Progenitor cell of endocrine pancreas (in vitro differentiated cells): ENCODE measurements around the gene TMSB4X. TPM values are rescaled to one million over a fixed set of nuclear protein-coding genes. Genes with fewer than 3 reads are reported as not detected.

Experiments used
- DNase-seq: peaks from one replicate; pipeline ENCODE4 v3.0.0; 2021; ENCODE audit warnings: low spot score; ENCODE audit not compliant: unreplicated experiment
- H3K27ac Mint-ChIP-seq: 2 replicates; pipeline ENCODE4 v1.8.0; 2021; ENCODE audit warnings: mild to moderate bottlenecking, moderate library complexity, mixed read lengths
- H3K27me3 Mint-ChIP-seq: 2 replicates; pipeline ENCODE4 v1.8.0; 2021; ENCODE audit warnings: mixed read lengths
- H3K36me3 Mint-ChIP-seq: 2 replicates; pipeline ENCODE4 v1.8.0; 2022; ENCODE audit warnings: mixed read lengths; ENCODE audit not compliant: insufficient read depth
- H3K4me1 Mint-ChIP-seq: 2 replicates; pipeline ENCODE4 v1.8.0; 2021; ENCODE audit warnings: low read depth, mixed read lengths
- H3K4me3 Mint-ChIP-seq: 2 replicates; pipeline ENCODE4 v1.8.0; 2021; ENCODE audit warnings: low read depth, mild to moderate bottlenecking, moderate library complexity, mixed read lengths
- H3K9me3 Mint-ChIP-seq: 2 replicates; pipeline ENCODE4 v1.8.0; 2021; ENCODE audit warnings: low read depth, mixed read lengths
- total RNA-seq: library from RNA; stranded (reverse); gene quantifications from 2 replicates; pipeline ENCODE4 v1.2.1, GENCODE V29; 2021
- TF ChIP-seq, protein P1 (sequence below): fragments of 200-600 bp; sonication (generic); IDR thresholded peaks from one replicate; pipeline ENCODE4 v1.5.0; 2021; ENCODE audit warnings: antibody characterized with exemption, mild to moderate bottlenecking; ENCODE audit not compliant: unreplicated experiment

Gene TMSB4X
- total RNA-seq, 1 donor from 2014 or later: 1,699 TPM

DNA sequence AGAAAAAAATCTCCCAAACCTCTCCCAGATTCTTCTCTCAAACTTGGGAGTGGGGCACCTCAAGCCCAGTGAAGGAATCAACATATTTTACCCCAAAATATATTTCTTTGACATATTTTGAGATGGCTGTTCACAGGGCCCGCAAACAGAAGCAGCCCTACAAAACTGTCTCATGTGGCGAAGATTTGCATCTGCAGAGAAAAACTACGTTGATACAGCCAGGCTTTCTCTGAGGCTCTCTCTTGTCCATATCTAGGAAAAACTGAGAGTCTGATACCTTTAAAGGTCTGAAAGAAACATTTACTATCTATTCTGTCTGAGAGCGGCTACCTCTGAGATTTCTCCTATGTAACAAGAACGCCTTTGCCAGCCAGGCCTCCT lies 23.3 kb upstream of the TMSB4X start:
- no peak for DNase-seq
- peaks cover 26% of the 10 kb centered on the region for H3K4me1 Mint-ChIP-seq

DNA sequence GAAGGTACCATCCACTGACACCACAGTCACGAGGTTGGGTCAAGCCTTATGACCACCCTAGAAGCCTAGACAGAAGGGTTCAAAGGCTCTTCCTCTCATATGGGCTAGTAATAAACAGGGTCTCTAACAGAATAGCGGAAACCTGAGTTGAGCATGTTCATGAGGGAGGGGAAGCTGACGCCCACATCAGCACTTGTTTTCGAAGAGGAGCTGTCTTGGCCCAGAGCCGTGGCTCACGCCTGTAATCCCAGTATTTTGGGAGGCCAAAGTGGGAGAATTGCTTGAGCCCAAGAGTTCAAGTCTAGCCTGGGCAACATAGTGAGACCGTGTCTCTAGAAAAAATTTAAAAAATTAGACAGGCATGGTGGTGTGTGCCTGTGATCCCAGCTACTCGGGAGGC lies 21.5 kb upstream of the TMSB4X start:
- H3K27me3 Mint-ChIP-seq: no peaks in the 10 kb centered on the region
- no peak overlapping the region for H3K4me3 Mint-ChIP-seq
- H3K27ac Mint-ChIP-seq: no peak overlapping the region
- H3K4me1 Mint-ChIP-seq: peaks cover 14% of the 10 kb centered on the region
- peaks cover 11% of the 10 kb centered on the region for H3K9me3 Mint-ChIP-seq
- TF ChIP-seq, protein P1, sequence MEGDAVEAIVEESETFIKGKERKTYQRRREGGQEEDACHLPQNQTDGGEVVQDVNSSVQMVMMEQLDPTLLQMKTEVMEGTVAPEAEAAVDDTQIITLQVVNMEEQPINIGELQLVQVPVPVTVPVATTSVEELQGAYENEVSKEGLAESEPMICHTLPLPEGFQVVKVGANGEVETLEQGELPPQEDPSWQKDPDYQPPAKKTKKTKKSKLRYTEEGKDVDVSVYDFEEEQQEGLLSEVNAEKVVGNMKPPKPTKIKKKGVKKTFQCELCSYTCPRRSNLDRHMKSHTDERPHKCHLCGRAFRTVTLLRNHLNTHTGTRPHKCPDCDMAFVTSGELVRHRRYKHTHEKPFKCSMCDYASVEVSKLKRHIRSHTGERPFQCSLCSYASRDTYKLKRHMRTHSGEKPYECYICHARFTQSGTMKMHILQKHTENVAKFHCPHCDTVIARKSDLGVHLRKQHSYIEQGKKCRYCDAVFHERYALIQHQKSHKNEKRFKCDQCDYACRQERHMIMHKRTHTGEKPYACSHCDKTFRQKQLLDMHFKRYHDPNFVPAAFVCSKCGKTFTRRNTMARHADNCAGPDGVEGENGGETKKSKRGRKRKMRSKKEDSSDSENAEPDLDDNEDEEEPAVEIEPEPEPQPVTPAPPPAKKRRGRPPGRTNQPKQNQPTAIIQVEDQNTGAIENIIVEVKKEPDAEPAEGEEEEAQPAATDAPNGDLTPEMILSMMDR: no peak
- no peaks in the 10 kb centered on the region for H3K36me3 Mint-ChIP-seq
- DNase-seq: no peak

More for the DNA sequence above, 23.3 kb upstream of the TMSB4X start:
- H3K36me3 Mint-ChIP-seq: no peaks in the 10 kb centered on the region
- no peak overlapping the region for H3K4me3 Mint-ChIP-seq
- H3K27ac Mint-ChIP-seq: no peak overlapping the region
- peaks cover 7% of the 10 kb centered on the region for H3K9me3 Mint-ChIP-seq
- no peaks in the 10 kb centered on the region for H3K27me3 Mint-ChIP-seq
- TF ChIP-seq, protein P1: no peak

DNA sequence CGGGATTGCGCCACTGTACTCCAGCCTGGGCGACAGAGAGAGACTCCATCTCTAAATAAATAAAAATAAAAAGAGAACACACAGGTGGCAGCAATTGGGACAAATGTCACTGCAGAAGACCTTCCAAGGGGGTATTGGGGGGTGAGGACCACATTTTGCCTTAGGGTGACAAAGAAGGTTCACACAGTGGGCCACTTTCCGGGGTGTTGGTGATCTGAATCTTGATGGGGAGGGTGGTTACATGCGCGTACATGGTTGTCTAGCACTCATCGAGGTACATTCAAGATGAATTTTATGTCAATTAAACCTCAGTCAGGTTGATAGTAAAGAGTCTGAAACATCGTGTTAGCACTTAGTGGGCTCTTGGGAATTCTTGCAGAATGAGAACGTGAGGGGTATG lies 20.5 kb upstream of the TMSB4X start:
- no peak for DNase-seq
- peaks cover 6% of the 10 kb centered on the region for H3K4me1 Mint-ChIP-seq
- H3K4me3 Mint-ChIP-seq: no peak overlapping the region
- no peaks in the 10 kb centered on the region for H3K27me3 Mint-ChIP-seq
- H3K9me3 Mint-ChIP-seq: peaks cover 11% of the 10 kb centered on the region
- TF ChIP-seq, protein P1: no peak
- H3K27ac Mint-ChIP-seq: no peak overlapping the region
- no peaks in the 10 kb centered on the region for H3K36me3 Mint-ChIP-seq

- Mint-ChIP-seq H3K4me1 (peaks cover 3% of the 10 kb centered on the region), H3K4me3 (no peak overlapping the region), H3K27me3 (no peaks in the 10 kb centered on the region), H3K9me3 (peaks cover 14% of the 10 kb centered on the region), H3K27ac (no peak overlapping the region), H3K36me3 (no peaks in the 10 kb centered on the region)
- TF ChIP-seq, protein P1: no peak
- DNase-seq: no peak
These were observed 19.9 kb upstream of the TMSB4X start for GRCh38 chrX:12954981-12955380.

DNA sequence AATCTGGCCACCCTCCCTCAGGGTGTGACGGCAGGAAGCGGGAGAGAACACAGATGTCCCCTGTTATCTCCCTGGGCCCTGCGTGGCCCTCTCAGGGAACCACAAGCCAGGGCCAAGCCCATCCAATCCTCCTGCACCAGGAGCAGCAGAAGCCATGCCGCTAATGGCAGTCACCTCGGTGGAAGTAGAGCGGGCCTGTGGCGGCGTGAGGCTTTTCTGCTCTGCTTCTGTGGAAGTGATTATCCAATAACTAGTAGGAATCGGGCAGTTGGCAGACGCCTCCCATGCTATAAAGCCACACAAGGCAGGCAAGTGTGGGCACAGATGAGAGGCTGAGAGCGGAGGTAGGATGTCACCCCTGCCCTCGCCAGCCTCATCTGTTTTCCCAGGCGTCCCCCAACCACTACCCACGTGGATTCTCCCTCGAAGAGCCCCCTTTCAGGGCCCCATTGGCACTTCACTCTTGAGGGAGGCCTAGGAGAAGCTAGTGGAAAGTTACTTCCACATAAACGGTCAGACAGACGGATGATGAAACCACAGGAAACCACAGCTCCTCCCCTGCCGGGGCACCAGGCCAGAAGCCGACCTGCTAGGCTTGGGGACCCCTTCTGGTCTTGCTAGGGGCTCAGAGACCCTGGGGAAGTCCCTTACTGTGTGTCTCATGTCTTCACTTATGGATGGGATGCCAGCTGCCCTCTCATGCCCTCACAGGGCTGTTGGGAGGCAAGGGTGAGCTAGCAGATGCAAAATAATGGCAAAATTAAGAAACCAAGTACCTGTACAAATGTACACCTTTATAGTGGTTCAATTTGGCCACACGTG lies 18.8 kb upstream of the TMSB4X start:
- H3K4me3 Mint-ChIP-seq: no peak overlapping the region
- H3K36me3 Mint-ChIP-seq: no peaks in the 10 kb centered on the region
- no peak for DNase-seq
- peaks cover 13% of the 10 kb centered on the region for H3K9me3 Mint-ChIP-seq
- TF ChIP-seq, protein P1: no peak
- peaks cover 2% of the 10 kb centered on the region for H3K4me1 Mint-ChIP-seq
- no peaks in the 10 kb centered on the region for H3K27me3 Mint-ChIP-seq
- no peak overlapping the region for H3K27ac Mint-ChIP-seq
